Measurements from ENCODE around the gene PPFIBP1. TPM values are rescaled to one million over a fixed set of nuclear protein-coding genes. Genes with fewer than 3 reads are reported as not detected.

PPFIBP1 gene
- total and polyA plus RNA-seq, 2 of the 13 experiments (the other 11 are each of a cell fraction or from before 2014, with no cell fraction given) = 16.2 to 21.8 TPM

DNA sequence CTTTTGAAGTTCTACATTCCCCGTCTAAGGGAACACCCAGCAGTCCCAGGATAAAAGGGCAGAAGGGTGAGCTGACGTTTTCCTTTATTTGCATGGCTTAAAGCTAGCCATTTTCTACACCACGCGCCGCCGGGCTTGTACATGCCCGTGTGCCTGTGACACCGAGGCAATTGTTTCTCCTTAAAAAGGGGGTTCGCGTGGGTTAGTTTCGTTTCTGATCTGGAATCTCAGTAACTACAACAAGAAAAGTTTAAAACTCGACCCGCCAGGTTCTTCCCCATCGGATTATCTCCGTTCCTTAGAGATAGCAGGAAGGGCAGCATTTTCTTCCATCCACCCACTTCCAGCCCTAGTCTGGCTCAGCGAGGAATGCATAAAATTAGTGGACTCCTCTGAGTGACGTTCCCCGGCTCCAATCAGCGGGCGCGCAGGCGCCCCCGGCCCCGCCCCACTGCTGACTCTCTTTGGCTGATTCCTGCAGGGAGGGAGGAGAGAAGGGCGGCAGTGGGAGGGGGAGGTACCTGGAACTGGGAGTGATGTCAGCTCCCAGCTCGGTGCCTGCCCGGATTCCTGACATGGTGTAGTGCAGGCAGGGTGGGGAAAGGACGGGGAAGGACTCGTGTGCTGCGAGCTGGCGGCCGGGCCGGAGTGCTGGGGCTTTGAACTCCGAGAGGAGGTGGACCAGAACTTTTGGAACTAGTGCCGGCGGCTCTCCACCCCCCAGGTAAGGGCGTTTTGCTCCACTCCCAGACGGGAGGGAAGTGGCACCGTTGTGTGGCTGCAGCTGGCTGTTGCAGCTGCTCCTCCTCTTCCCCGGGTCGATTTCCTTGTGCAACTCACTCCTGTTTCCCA, at the start of gene PPFIBP1 (continued):
- TF ChIP-seq, protein P1, sequence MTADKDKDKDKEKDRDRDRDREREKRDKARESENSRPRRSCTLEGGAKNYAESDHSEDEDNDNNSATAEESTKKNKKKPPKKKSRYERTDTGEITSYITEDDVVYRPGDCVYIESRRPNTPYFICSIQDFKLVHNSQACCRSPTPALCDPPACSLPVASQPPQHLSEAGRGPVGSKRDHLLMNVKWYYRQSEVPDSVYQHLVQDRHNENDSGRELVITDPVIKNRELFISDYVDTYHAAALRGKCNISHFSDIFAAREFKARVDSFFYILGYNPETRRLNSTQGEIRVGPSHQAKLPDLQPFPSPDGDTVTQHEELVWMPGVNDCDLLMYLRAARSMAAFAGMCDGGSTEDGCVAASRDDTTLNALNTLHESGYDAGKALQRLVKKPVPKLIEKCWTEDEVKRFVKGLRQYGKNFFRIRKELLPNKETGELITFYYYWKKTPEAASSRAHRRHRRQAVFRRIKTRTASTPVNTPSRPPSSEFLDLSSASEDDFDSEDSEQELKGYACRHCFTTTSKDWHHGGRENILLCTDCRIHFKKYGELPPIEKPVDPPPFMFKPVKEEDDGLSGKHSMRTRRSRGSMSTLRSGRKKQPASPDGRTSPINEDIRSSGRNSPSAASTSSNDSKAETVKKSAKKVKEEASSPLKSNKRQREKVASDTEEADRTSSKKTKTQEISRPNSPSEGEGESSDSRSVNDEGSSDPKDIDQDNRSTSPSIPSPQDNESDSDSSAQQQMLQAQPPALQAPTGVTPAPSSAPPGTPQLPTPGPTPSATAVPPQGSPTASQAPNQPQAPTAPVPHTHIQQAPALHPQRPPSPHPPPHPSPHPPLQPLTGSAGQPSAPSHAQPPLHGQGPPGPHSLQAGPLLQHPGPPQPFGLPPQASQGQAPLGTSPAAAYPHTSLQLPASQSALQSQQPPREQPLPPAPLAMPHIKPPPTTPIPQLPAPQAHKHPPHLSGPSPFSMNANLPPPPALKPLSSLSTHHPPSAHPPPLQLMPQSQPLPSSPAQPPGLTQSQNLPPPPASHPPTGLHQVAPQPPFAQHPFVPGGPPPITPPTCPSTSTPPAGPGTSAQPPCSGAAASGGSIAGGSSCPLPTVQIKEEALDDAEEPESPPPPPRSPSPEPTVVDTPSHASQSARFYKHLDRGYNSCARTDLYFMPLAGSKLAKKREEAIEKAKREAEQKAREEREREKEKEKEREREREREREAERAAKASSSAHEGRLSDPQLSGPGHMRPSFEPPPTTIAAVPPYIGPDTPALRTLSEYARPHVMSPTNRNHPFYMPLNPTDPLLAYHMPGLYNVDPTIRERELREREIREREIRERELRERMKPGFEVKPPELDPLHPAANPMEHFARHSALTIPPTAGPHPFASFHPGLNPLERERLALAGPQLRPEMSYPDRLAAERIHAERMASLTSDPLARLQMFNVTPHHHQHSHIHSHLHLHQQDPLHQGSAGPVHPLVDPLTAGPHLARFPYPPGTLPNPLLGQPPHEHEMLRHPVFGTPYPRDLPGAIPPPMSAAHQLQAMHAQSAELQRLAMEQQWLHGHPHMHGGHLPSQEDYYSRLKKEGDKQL (CRISPR knock-in tag; IDR thresholded peaks at IDR 0.05; ENCODE audit: low read depth) = no peak
- no peak for TF ChIP-seq ZNF205 (CRISPR knock-in tag; IDR thresholded peaks at IDR 0.05)
- TF ChIP-seq, protein P2, sequence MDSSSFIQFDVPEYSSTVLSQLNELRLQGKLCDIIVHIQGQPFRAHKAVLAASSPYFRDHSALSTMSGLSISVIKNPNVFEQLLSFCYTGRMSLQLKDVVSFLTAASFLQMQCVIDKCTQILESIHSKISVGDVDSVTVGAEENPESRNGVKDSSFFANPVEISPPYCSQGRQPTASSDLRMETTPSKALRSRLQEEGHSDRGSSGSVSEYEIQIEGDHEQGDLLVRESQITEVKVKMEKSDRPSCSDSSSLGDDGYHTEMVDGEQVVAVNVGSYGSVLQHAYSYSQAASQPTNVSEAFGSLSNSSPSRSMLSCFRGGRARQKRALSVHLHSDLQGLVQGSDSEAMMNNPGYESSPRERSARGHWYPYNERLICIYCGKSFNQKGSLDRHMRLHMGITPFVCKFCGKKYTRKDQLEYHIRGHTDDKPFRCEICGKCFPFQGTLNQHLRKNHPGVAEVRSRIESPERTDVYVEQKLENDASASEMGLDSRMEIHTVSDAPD (CRISPR knock-in tag; IDR thresholded peaks at IDR 0.05) = no peak
- no peak for TF ChIP-seq ZBTB7B (CRISPR knock-in tag; IDR thresholded peaks at IDR 0.05)
- no peak for TF ChIP-seq HHEX (CRISPR knock-in tag; IDR thresholded peaks at IDR 0.05)
- TF ChIP-seq TAF1 (CRISPR knock-in tag; IDR thresholded peaks at IDR 0.05) = peak; percentile 78
- no peak; the same call in 1 of the 2 replicates for TF ChIP-seq HOXA9 (CRISPR knock-in tag; IDR thresholded peaks at IDR 0.05; ENCODE audit: borderline replicate concordance)
- no peak for TF ChIP-seq DMTF1 (CRISPR knock-in tag; IDR thresholded peaks at IDR 0.05)
- TF ChIP-seq ZNF281 (CRISPR knock-in tag; IDR thresholded peaks at IDR 0.05; ENCODE audit: borderline replicate concordance) = peak; percentile 4; the same call in 1 of the 2 replicates
- no peak for TF ChIP-seq ZNF878 (CRISPR knock-in tag; IDR thresholded peaks at IDR 0.05)
- TF ChIP-seq ZFY (CRISPR knock-in tag; IDR thresholded peaks at IDR 0.05) = no peak
- no peak for TF ChIP-seq ZFP36L2 (CRISPR knock-in tag; IDR thresholded peaks at IDR 0.05)
- TF ChIP-seq, protein P3, sequence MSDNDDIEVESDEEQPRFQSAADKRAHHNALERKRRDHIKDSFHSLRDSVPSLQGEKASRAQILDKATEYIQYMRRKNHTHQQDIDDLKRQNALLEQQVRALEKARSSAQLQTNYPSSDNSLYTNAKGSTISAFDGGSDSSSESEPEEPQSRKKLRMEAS (IDR thresholded peaks at IDR 0.05) = peak; percentile 38; the same call in 1 of the 2 replicates
- TF ChIP-seq PRMT3 (CRISPR knock-in tag; IDR thresholded peaks at IDR 0.05; ENCODE audit: borderline replicate concordance, low read depth) = no peak
- TF ChIP-seq MTA3 (CRISPR knock-in tag; IDR thresholded peaks at IDR 0.05) = no peak
